ENCODE measurements around the gene HIPK3.

DNA sequence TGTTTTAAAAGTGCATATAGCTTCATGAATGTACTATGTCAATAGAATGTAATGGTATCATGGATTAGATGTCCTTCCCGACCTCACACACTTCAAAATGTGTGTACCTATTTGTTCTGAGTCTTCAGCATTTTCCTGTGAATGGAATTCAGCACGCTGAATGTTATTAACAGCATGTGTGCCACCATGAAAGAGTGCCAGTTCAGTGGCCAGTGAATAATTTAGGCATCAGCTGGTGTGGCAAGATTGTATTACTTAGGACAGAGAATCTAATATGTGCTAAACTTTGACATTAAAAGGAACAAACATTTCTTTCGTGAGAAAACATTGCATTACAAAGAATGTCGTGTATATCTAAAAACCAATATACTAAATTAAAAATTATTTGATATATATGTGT lies 46.4 kb downstream of the HIPK3 start:
- TF ChIP-seq, protein P1, sequence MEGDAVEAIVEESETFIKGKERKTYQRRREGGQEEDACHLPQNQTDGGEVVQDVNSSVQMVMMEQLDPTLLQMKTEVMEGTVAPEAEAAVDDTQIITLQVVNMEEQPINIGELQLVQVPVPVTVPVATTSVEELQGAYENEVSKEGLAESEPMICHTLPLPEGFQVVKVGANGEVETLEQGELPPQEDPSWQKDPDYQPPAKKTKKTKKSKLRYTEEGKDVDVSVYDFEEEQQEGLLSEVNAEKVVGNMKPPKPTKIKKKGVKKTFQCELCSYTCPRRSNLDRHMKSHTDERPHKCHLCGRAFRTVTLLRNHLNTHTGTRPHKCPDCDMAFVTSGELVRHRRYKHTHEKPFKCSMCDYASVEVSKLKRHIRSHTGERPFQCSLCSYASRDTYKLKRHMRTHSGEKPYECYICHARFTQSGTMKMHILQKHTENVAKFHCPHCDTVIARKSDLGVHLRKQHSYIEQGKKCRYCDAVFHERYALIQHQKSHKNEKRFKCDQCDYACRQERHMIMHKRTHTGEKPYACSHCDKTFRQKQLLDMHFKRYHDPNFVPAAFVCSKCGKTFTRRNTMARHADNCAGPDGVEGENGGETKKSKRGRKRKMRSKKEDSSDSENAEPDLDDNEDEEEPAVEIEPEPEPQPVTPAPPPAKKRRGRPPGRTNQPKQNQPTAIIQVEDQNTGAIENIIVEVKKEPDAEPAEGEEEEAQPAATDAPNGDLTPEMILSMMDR (IDR thresholded peaks at IDR 0.05): no peak
- no peak for TF ChIP-seq EZH2phosphoT487 (IDR thresholded peaks at IDR 0.05)
- no peak for TF ChIP-seq EZH2 (IDR thresholded peaks at IDR 0.05)
